PFSK-1 (cell line): ENCODE data around the gene IGF2R.

Source experiments
- FOXP2 ChIP-seq: optimal IDR thresholded peaks from 2 replicates; pipeline ENCODE3; 2011; ENCODE audit warnings: borderline replicate concordance, control low read depth, inconsistent platforms; ENCODE audit not compliant: insufficient read depth; ENCODE audit errors: extremely low read length, extremely low read depth
- POLR2AphosphoS5 ChIP-seq: IDR thresholded peaks from 2 replicates; pipeline ENCODE4 v1.6.1; 2012; ENCODE audit warnings: low read depth, mild to moderate bottlenecking, control low read depth, low read length, moderate library complexity
- REST ChIP-seq, 2 experiments: IDR thresholded peaks; 2 replicates each; pipeline versions ENCODE4 v1.6.1 to v1.8.0; 2011 to 2012; ENCODE audit warnings: low read depth in 2 of 2, low read length in 2 of 2, control low read depth in 1 of 2, inconsistent platforms in 1 of 2, mild to moderate bottlenecking in 1 of 2, moderate library complexity in 1 of 2; ENCODE audit not compliant: insufficient read depth in 1 of 2
- SIN3A ChIP-seq: IDR thresholded peaks from 2 replicates; pipeline ENCODE4 v1.6.1; 2012; ENCODE audit warnings: mild to moderate bottlenecking, low read length, moderate library complexity, borderline replicate concordance; ENCODE audit not compliant: insufficient read depth
- TAF1 ChIP-seq: IDR thresholded peaks from 2 replicates; pipeline ENCODE4 v1.6.1; 2012; ENCODE audit warnings: low read length, control low read depth, borderline replicate concordance; ENCODE audit not compliant: insufficient read depth

IGF2R gene

DNA sequence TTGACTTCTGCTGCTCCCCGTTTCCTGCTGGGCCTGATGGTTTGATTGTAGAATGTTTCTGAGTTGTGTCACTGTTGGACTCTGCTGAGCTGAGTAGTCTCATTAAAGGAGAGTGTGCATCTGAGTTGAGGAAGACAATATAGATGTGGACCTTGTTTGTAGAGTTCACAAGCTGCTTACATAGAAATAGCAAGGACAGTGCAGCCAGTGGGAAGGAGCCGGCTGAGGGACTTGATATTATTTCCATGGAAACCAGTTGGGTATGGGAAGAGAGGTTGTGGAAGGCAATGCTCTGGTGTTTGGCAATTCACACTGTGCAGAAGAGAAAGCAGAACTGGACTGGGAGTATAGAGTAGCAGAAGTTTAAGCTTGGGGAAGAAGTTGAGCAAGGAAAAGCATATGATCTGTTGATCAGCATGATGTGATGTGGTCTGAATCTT lies 14.8 kb downstream of the IGF2R start:
- no peak for TF ChIP-seq TAF1
- TF ChIP-seq FOXP2: no peak
- TF ChIP-seq POLR2AphosphoS5: no peak
- TF ChIP-seq SIN3A: no peak
- no peak for TF ChIP-seq REST (IDR thresholded peaks at IDR 0.05; ENCODE audit: insufficient read depth in 1 of 2, low read depth in 2 of 2, low read length in 2 of 2)

- no peak for TF ChIP-seq FOXP2
- TF ChIP-seq TAF1: no peak
- no peak for TF ChIP-seq REST (IDR thresholded peaks at IDR 0.05; ENCODE audit: insufficient read depth in 1 of 2, low read depth in 2 of 2, low read length in 2 of 2)
- no peak for TF ChIP-seq SIN3A
- no peak for TF ChIP-seq POLR2AphosphoS5
Measured at GRCh38 chr6:159984268-159984786, 15.4 kb downstream of the IGF2R start.

- TF ChIP-seq REST (IDR thresholded peaks at IDR 0.05; ENCODE audit: insufficient read depth in 1 of 2, low read depth in 2 of 2, low read length in 2 of 2) (no peak), TAF1 (no peak), POLR2AphosphoS5 (no peak), SIN3A (no peak), FOXP2 (no peak)
Measured at GRCh38 chr6:159985296-159985945, 16.5 kb downstream of the IGF2R start.

- TF ChIP-seq REST (IDR thresholded peaks at IDR 0.05; ENCODE audit: insufficient read depth in 1 of 2, low read depth in 2 of 2, low read length in 2 of 2) (no peak), FOXP2 (no peak), SIN3A (no peak), TAF1 (no peak), POLR2AphosphoS5 (no peak)
Measured at GRCh38 chr6:159988983-159989454, 20.1 kb downstream of the IGF2R start.
